Measurements from ENCODE around the gene ARF3.
A peak's percentile ranks its signal among the peaks of the same experiment; 100 is the strongest.
"Not testable (repeated sequence)": the region's sequence is repeated elsewhere in the genome, so short reads cannot be mapped to it uniquely, and the experiment has no call there.

The ARF3 gene

DNA sequence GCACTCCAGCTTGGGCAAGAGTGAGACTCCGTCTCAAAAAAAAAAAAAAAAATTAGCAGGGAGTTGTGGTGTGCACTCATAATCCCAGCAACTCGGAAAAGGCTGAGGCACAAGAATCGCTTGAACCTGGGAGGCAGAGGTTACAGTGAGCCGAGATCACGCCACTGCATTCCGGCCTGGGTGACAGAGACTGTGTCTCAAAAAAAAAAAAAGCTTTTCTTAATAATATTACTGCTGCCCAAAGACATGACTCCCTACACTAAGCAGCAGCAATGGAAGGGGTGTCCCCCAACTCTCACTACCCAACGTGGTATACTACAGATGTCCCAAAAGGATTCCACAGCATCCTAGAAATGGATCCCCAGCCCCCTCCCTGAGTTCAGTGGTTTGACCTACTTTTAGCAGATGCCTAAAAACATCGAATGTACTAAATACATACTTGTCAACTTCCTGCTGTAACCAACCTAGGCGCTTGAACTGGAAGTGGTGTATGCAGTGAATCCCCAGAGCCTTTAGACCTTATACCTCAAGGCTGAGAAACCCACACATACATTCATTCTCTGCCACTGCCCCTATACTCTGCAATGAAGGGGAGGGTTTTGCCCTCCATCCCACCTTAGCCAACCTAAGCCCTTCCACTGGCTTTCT, 23.5 kb downstream of the ARF3 start:
- H3K36me3 ChIP-seq (ENCODE audit: control insufficient read depth, low read depth, low read length): peaks cover 71% of the 10 kb centered on the region
- H3K9me3 ChIP-seq (ENCODE audit: control insufficient read depth, low read depth, low read length): no peaks in the 10 kb centered on the region
- no peak overlapping the region for H3K27ac ChIP-seq (ENCODE audit: low read length)
- H3K4me1 ChIP-seq (ENCODE audit: control insufficient read depth, low read depth, low read length): no peaks in the 10 kb centered on the region
- no peak overlapping the region for H3K4me3 ChIP-seq (ENCODE audit: low read length)
- H3K27me3 ChIP-seq (ENCODE audit: control insufficient read depth, insufficient read depth, low read length): no peaks in the 10 kb centered on the region
- no peak overlapping the region for H3K9ac ChIP-seq (ENCODE audit: low read length)

DNA sequence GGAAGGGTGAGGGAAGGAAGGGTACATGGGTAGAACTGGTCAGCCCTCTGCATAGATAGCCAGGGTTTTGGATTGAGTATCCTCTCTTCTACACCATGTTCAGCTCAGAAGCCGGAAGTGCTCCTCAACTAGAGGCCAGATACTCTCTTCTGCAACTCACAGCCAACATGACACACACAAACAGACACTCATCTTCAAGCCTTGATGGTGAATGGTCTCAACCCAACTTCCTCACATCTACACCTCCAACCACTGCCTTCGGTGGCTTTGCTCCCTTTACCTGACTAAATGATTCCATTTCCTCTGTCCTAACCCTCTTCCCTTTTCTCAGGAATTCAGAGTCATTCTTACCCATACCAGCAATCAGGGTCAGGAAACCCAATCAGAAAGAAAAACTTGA, 24.4 kb downstream of the ARF3 start:
- H3K36me3 ChIP-seq (ENCODE audit: control insufficient read depth, low read depth, low read length): peaks cover 64% of the 10 kb centered on the region
- no peaks in the 10 kb centered on the region for H3K4me1 ChIP-seq (ENCODE audit: control insufficient read depth, low read depth, low read length)
- no peaks in the 10 kb centered on the region for H3K9me3 ChIP-seq (ENCODE audit: control insufficient read depth, low read depth, low read length)
- H3K27me3 ChIP-seq (ENCODE audit: control insufficient read depth, insufficient read depth, low read length): no peaks in the 10 kb centered on the region
- H3K27ac ChIP-seq (ENCODE audit: low read length): no peak overlapping the region
- H3K9ac ChIP-seq (ENCODE audit: low read length): no peak overlapping the region
- H3K4me3 ChIP-seq (ENCODE audit: low read length): no peak overlapping the region

DNA sequence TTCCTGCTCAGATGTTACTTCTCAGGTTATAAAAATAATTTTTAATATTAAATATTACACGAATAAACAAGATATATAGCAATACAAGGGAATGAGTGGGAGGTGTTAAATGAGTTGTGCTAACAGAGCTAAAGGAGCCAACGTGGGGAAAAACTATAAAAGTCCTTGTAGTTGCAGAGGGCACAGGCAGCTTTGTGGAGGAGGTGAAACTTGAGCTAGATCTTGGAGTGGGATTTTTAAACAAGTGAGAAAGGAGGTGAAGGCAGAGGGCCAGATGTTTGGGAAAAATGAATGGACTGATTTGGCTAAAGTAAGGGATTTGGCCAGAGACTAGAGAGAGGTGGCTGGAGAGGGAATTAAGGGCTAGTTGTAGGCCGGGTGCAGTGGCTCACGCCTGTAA, 26.8 kb downstream of the ARF3 start:
- H3K9me3 ChIP-seq (ENCODE audit: control insufficient read depth, low read depth, low read length): no peaks in the 10 kb centered on the region
- H3K36me3 ChIP-seq (ENCODE audit: control insufficient read depth, low read depth, low read length): peaks cover 63% of the 10 kb centered on the region
- H3K27me3 ChIP-seq (ENCODE audit: control insufficient read depth, insufficient read depth, low read length): no peaks in the 10 kb centered on the region
- no peaks in the 10 kb centered on the region for H3K4me1 ChIP-seq (ENCODE audit: control insufficient read depth, low read depth, low read length)
- H3K27ac ChIP-seq (ENCODE audit: low read length): no peak overlapping the region
- no peak overlapping the region for H3K9ac ChIP-seq (ENCODE audit: low read length)
- no peak overlapping the region for H3K4me3 ChIP-seq (ENCODE audit: low read length)

DNA sequence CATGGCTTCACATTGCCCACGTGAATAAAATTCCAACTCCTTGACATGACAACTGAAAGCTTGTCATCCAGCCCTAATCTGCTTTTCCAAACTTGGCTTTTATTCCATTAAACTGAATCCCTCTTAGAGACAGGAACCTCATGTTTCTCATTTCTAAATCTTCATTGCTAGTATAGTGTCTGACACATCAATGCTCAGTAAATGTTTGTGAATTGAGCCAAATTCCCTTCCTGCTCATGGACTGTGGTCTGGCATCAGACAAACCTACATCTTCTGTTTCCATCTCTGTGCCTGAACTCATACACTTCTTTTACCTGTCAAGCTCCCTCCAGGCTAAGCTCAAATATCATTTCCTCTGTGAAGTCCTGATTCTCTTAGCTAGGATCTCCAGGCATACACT, 27.7 kb downstream of the ARF3 start:
- H3K27me3 ChIP-seq (ENCODE audit: control insufficient read depth, insufficient read depth, low read length): no peaks in the 10 kb centered on the region
- H3K4me3 ChIP-seq (ENCODE audit: low read length): no peak overlapping the region
- no peak overlapping the region for H3K27ac ChIP-seq (ENCODE audit: low read length)
- H3K9ac ChIP-seq (ENCODE audit: low read length): no peak overlapping the region
- H3K9me3 ChIP-seq (ENCODE audit: control insufficient read depth, low read depth, low read length): no peaks in the 10 kb centered on the region
- no peaks in the 10 kb centered on the region for H3K4me1 ChIP-seq (ENCODE audit: control insufficient read depth, low read depth, low read length)
- H3K36me3 ChIP-seq (ENCODE audit: control insufficient read depth, low read depth, low read length): peaks cover 57% of the 10 kb centered on the region

DNA sequence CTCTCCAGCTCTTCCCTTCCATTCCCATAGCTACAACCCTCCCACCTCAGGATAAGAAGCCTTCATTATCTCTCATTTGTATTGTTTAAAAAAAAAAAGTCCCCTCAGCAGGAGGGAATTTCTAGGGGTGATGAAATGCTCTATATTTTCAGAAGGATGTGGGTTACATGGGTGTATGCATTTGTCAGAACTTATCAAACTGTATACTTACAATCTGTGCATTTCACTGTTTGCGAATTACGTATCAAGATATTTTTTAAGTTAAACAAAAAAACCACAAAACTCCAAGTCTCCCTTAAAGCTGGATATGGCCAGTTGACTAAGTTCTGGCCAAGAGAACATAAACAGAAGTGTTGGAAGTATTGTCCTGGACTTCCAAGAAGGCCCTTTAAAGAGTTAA, 30.0 kb downstream of the ARF3 start:
- Histone ChIP-seq H3K4me3 (ENCODE audit: low read length) (no peak overlapping the region), H3K4me1 (ENCODE audit: control insufficient read depth, low read depth, low read length) (no peaks in the 10 kb centered on the region), H3K9ac (ENCODE audit: low read length) (no peak overlapping the region), H3K36me3 (ENCODE audit: control insufficient read depth, low read depth, low read length) (peaks cover 62% of the 10 kb centered on the region), H3K27ac (ENCODE audit: low read length) (no peak overlapping the region), H3K27me3 (ENCODE audit: control insufficient read depth, insufficient read depth, low read length) (no peaks in the 10 kb centered on the region), H3K9me3 (ENCODE audit: control insufficient read depth, low read depth, low read length) (no peaks in the 10 kb centered on the region)

DNA sequence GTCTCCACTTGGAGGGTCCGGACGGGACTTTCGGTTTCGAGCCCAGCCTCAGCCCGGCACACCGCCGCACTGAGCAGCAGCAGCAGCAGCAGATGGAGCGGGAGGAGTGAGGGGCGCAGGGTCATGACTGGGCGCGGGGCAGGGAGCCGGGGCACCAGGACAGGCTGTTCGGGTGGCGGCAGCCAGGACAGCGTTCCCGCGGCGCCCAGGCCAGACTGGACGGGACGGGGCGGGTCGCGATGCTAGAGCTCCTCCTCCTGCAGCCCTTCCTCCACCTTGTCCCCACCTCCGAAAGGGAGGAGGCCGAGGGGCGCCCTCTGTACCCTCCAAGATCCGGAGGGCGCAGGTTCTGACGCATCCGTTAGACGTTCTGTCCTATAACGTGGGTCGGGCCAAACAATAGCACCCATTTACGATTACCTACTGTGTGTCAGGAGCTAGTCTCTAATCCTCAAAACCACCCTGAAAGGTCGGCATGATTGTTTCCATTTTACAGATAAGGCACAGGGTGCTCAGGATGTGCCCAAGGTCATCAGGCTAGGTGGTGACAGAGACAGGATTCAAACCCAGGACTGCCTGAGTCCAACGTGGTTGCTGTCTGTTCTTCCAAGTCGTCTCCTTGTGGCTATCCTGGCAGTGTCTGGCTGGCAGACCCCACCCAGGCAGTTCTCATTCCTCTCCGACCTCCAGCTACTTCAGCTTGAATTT, 31.8 kb downstream of the ARF3 start, which contains the start of gene FKBP11:
TSS of gene FKBP11 (minus strand) at position 189 of the 708 bp plus-strand sequence. CDS start at position 125, 64 bp downstream.
- H3K4me1 ChIP-seq (ENCODE audit: control insufficient read depth, low read depth, low read length): no peaks in the 10 kb centered on the region
- H3K9ac ChIP-seq (ENCODE audit: low read length): peak within 1 kb of the TSS; percentile 62
- H3K27me3 ChIP-seq (ENCODE audit: control insufficient read depth, insufficient read depth, low read length): no peaks in the 10 kb centered on the region
- H3K4me3 ChIP-seq (ENCODE audit: low read length): peak within 1 kb of the TSS; percentile 57
- no peaks in the 10 kb centered on the region for H3K9me3 ChIP-seq (ENCODE audit: control insufficient read depth, low read depth, low read length)
- H3K36me3 ChIP-seq (ENCODE audit: control insufficient read depth, low read depth, low read length): peaks cover 53% of the 10 kb centered on the region
- no peak within 1 kb of the TSS for H3K27ac ChIP-seq (ENCODE audit: low read length)

DNA sequence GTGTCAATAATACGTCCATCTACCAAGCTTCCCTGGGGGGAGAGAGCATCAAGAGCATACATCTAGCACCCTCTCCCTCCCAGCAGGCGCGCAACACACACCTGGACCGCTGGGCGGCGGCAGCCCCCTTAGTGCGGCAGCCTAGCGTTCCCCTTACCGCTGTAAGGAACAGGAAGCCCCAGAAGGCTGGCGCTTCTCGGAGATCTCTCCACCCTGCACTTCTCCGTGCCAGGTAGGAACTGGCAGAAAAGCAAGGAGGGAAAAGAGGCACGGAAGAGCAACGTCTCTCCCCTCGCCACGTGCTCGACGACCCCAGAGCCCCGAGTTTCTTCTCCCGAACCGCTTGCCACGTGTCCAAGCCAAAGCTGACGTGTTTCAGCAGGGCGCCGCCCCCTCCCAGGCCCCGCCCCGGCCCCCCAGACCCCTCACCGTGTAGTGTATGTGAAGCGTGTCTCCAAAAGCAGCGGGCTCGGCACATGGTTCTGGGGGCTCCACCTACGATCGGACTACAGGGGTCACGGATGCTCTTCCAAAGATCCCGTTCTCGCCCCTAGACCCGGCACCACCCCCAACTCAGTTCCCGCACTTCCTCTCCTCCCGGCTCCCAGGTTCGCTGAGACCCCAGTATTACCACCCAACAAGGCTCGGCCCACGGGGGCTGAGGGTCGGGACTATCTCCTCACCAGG, 32.5 kb downstream of the ARF3 start:
- no peaks in the 10 kb centered on the region for H3K4me1 ChIP-seq (ENCODE audit: control insufficient read depth, low read depth, low read length)
- H3K27ac ChIP-seq (ENCODE audit: low read length): no peak overlapping the region
- H3K36me3 ChIP-seq (ENCODE audit: control insufficient read depth, low read depth, low read length): peaks cover 47% of the 10 kb centered on the region
- H3K27me3 ChIP-seq (ENCODE audit: control insufficient read depth, insufficient read depth, low read length): no peaks in the 10 kb centered on the region
- peak overlapping the region; percentile 57 for H3K4me3 ChIP-seq (ENCODE audit: low read length)
- H3K9me3 ChIP-seq (ENCODE audit: control insufficient read depth, low read depth, low read length): no peaks in the 10 kb centered on the region
- peak overlapping the region; percentile 62 for H3K9ac ChIP-seq (ENCODE audit: low read length)

DNA sequence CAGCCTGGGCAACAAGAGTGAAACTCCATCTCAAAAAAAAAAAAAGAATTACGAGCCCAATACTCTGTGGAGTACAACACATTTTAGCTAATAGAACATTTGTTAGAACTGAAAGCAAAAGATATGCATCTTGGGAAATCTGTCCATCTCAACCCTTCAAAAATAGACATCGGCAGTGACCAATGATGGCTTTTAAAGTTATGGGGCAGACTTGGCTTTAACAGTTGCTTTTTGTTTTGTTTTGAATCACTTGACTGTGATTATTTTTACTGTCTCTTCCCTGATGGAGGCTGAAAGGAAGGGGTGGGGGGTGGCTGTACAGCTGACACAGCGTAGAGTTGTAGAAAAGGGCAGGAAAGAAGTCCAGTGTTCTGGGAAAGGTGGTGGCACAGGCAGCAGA, 34.2 kb downstream of the ARF3 start:
- H3K9me3 ChIP-seq (ENCODE audit: control insufficient read depth, low read depth, low read length): no peaks in the 10 kb centered on the region
- H3K4me3 ChIP-seq (ENCODE audit: low read length): no peak overlapping the region
- peaks cover 40% of the 10 kb centered on the region for H3K36me3 ChIP-seq (ENCODE audit: control insufficient read depth, low read depth, low read length)
- no peaks in the 10 kb centered on the region for H3K4me1 ChIP-seq (ENCODE audit: control insufficient read depth, low read depth, low read length)
- no peaks in the 10 kb centered on the region for H3K27me3 ChIP-seq (ENCODE audit: control insufficient read depth, insufficient read depth, low read length)
- no peak overlapping the region for H3K27ac ChIP-seq (ENCODE audit: low read length)
- no peak overlapping the region for H3K9ac ChIP-seq (ENCODE audit: low read length)

DNA sequence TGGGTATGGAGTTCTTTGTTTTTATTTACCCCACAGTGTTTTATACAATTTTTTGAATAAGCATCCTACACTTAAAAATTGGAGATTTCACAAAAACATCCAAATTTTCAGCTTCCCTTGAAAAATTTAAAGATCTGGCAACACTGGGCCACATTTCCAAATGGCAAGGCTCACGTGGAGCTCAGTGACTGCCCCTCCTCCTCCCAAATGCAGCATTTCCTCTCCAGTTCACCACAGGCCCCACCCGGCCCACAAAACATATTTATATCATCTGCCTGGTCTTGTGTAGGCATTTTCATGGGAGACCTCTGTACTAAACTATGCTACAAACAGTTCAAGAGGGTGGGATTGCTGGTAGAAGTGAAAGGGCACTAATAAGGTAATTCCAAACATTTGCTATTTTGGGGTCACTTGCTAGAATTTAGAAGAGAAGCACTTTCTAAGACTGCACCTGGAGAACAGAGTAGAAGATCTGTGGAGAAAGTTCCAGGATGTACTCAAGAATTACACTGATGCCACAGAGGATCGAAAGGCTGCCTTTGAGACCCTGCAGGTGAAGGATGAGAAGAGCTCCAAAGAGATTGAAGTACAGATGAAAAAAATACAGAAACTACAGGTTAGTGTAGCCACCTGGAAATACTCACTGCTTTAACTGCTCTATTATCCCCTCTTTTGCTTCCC, 39.3 kb downstream of the ARF3 start:
- no peaks in the 10 kb centered on the region for H3K9me3 ChIP-seq (ENCODE audit: control insufficient read depth, low read depth, low read length)
- no peaks in the 10 kb centered on the region for H3K4me1 ChIP-seq (ENCODE audit: control insufficient read depth, low read depth, low read length)
- H3K9ac ChIP-seq (ENCODE audit: low read length): no peak overlapping the region
- H3K36me3 ChIP-seq (ENCODE audit: control insufficient read depth, low read depth, low read length): peaks cover 10% of the 10 kb centered on the region
- no peak overlapping the region for H3K27ac ChIP-seq (ENCODE audit: low read length)
- H3K4me3 ChIP-seq (ENCODE audit: low read length): no peak overlapping the region
- no peaks in the 10 kb centered on the region for H3K27me3 ChIP-seq (ENCODE audit: control insufficient read depth, insufficient read depth, low read length)

DNA sequence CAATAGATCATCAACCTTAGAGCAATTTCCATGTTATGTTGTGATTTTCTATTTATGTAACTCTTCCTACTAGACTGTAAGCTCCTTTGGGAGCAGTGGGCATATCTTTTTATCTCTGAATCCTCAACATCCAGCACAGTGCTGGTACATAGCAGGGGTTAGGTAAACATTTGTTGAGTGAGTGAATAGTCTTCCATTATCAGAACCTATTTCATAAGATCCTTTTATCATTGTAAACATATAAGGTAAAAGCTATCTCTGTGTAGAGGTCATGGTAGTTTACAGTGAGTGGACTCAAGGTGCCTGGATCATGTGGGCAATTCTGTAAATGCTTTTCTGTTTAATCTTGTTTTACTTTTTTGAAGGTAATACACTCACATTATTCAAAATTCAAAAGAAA, 47.1 kb downstream of the ARF3 start:
- H3K9ac ChIP-seq (ENCODE audit: low read length): no peak overlapping the region

DNA sequence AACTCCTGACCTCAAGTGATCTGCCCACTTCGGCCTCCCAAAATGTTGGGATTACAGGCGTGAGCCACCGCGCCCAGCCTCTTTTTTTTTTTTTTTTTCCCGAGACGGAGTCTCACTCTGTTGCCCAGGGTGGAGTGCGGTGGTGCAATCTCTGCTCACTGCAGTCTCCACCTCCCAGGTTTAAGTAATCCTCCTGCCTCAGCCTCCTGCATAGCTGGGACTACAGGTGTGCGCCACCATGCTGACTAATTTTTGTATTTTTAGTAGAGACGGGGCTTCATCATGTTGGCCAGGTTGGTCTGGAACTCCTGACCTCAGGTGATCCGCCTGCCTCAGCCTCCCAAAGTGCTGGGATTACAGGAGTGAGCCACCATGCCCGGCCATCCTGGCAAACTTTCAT, 47.6 kb downstream of the ARF3 start:
- H3K27me3 ChIP-seq (ENCODE audit: control insufficient read depth, insufficient read depth, low read length); H3K9ac ChIP-seq (ENCODE audit: low read length); H3K4me3 ChIP-seq (ENCODE audit: low read length); H3K9me3 ChIP-seq (ENCODE audit: control insufficient read depth, low read depth, low read length); H3K36me3 ChIP-seq (ENCODE audit: control insufficient read depth, low read depth, low read length); H3K27ac ChIP-seq (ENCODE audit: low read length); H3K4me1 ChIP-seq (ENCODE audit: control insufficient read depth, low read depth, low read length): not testable (repeated sequence)

More for the DNA sequence above, 47.1 kb downstream of the ARF3 start:
- Histone ChIP-seq H3K27ac (ENCODE audit: low read length) (no peak overlapping the region), H3K9me3 (ENCODE audit: control insufficient read depth, low read depth, low read length) (no peaks in the 10 kb centered on the region), H3K4me3 (ENCODE audit: low read length) (no peak overlapping the region), H3K36me3 (ENCODE audit: control insufficient read depth, low read depth, low read length) (no peaks in the 10 kb centered on the region), H3K4me1 (ENCODE audit: control insufficient read depth, low read depth, low read length) (no peaks in the 10 kb centered on the region), H3K27me3 (ENCODE audit: control insufficient read depth, insufficient read depth, low read length) (no peaks in the 10 kb centered on the region)

Measured in iPS-18a (cell line).